Measurements from ENCODE around the gene MAN1A1.

The MAN1A1 gene

DNA sequence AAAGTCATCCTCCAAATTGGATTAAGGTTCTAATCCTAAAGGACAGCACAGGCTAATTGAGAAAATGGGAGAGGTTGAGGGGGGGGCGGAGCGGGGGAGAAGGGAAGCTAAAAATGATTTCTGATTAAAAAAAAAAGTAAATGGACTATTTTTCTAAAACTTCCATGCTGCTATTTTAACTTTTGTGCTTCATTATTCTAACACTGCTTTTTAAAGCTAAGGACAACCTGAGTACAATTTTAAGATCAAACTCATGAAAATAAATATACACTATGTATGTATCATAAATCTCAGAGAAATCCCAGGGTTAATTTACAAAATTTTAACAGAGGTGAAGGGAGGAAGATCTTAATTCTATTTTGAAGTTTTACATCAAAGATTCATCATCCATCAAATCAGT is 4.4 kb downstream of the MAN1A1 start:
- Mint-ChIP-seq H3K4me3 (no peak overlapping the region), H3K9me3 (no peaks in the 10 kb centered on the region), H3K36me3 (ENCODE audit: low read depth) (peaks cover 21% of the 10 kb centered on the region), H3K27ac (no peak overlapping the region), H3K4me1 (peaks cover 80% of the 10 kb centered on the region), H3K27me3 (ENCODE audit: low read depth, poor library complexity) (no peaks in the 10 kb centered on the region)
- no peak for DNase-seq
- TF ChIP-seq, protein P1, sequence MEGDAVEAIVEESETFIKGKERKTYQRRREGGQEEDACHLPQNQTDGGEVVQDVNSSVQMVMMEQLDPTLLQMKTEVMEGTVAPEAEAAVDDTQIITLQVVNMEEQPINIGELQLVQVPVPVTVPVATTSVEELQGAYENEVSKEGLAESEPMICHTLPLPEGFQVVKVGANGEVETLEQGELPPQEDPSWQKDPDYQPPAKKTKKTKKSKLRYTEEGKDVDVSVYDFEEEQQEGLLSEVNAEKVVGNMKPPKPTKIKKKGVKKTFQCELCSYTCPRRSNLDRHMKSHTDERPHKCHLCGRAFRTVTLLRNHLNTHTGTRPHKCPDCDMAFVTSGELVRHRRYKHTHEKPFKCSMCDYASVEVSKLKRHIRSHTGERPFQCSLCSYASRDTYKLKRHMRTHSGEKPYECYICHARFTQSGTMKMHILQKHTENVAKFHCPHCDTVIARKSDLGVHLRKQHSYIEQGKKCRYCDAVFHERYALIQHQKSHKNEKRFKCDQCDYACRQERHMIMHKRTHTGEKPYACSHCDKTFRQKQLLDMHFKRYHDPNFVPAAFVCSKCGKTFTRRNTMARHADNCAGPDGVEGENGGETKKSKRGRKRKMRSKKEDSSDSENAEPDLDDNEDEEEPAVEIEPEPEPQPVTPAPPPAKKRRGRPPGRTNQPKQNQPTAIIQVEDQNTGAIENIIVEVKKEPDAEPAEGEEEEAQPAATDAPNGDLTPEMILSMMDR (IDR thresholded peaks at IDR 0.05): no peak

- Mint-ChIP-seq H3K9me3 (no peaks in the 10 kb centered on the region), H3K4me3 (no peak overlapping the region), H3K4me1 (peaks cover 82% of the 10 kb centered on the region), H3K27ac (no peak overlapping the region), H3K36me3 (ENCODE audit: low read depth) (peaks cover 24% of the 10 kb centered on the region), H3K27me3 (ENCODE audit: low read depth, poor library complexity) (no peaks in the 10 kb centered on the region)
- TF ChIP-seq, protein P1 (IDR thresholded peaks at IDR 0.05): no peak
- no peak for DNase-seq
These were observed 5.3 kb downstream of the MAN1A1 start for GRCh38 chr6:119344306-119344705.

GRCh38 chr6:119343573-119344146 is 5.9 kb downstream of the MAN1A1 start:
- Mint-ChIP-seq H3K9me3 (no peaks in the 10 kb centered on the region), H3K36me3 (ENCODE audit: low read depth) (peaks cover 31% of the 10 kb centered on the region), H3K4me3 (no peak overlapping the region), H3K27me3 (ENCODE audit: low read depth, poor library complexity) (no peaks in the 10 kb centered on the region), H3K27ac (no peak overlapping the region), H3K4me1 (peaks cover 82% of the 10 kb centered on the region)
- DNase-seq: no peak
- TF ChIP-seq, protein P1 (IDR thresholded peaks at IDR 0.05): no peak

DNA sequence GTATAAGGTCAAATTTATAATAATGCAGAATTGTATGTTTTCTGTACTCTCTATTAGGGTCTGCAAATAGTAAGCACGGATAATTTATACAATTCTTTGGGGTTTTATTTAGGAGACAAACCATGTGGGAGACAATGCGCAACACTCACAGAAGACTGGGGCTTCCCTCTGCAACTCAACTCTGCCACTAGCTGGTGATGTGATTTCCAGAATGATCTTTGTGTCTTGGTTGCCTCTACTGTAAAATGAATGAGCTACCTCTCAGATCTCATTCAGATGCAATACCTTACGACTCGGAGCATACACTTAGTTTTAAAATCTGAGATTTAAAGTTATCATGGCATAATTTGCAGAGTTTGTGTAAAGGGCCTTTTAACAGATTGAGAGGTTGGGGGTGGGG is 6.4 kb downstream of the MAN1A1 start:
- Mint-ChIP-seq H3K36me3 (ENCODE audit: low read depth) (peaks cover 35% of the 10 kb centered on the region), H3K27me3 (ENCODE audit: low read depth, poor library complexity) (no peaks in the 10 kb centered on the region), H3K4me1 (peaks cover 79% of the 10 kb centered on the region), H3K27ac (no peak overlapping the region), H3K4me3 (no peak overlapping the region), H3K9me3 (no peaks in the 10 kb centered on the region)
- TF ChIP-seq, protein P1 (IDR thresholded peaks at IDR 0.05): no peak
- DNase-seq: no peak

GRCh38 chr6:119342430-119342829 is 7.1 kb downstream of the MAN1A1 start:
- Mint-ChIP-seq H3K9me3 (no peaks in the 10 kb centered on the region), H3K27ac (no peak overlapping the region), H3K4me1 (peaks cover 71% of the 10 kb centered on the region), H3K36me3 (ENCODE audit: low read depth) (peaks cover 37% of the 10 kb centered on the region), H3K4me3 (no peak overlapping the region), H3K27me3 (ENCODE audit: low read depth, poor library complexity) (no peaks in the 10 kb centered on the region)
- TF ChIP-seq, protein P1 (IDR thresholded peaks at IDR 0.05): no peak
- no peak for DNase-seq

GRCh38 chr6:119340796-119341487 is 8.6 kb downstream of the MAN1A1 start:
- Mint-ChIP-seq H3K36me3 (ENCODE audit: low read depth) (peaks cover 48% of the 10 kb centered on the region), H3K27ac (peak overlapping the region; percentile 43), H3K9me3 (no peaks in the 10 kb centered on the region), H3K4me3 (no peak overlapping the region), H3K4me1 (peaks cover 56% of the 10 kb centered on the region), H3K27me3 (ENCODE audit: low read depth, poor library complexity) (no peaks in the 10 kb centered on the region)
- no peak for DNase-seq
- TF ChIP-seq, protein P1 (IDR thresholded peaks at IDR 0.05): no peak
